ENCODE measurements around the gene MMP23B.
"Not testable (repeated sequence)": the region's sequence is repeated elsewhere in the genome, so short reads cannot be mapped to it uniquely, and the experiment has no call there.

Gene MMP23B

GRCh38 chr1:1621173-1622009 is 10.6 kb upstream of the MMP23B start:
- FAIRE-seq: no peak

GRCh38 chr1:1622010-1622787 is 9.8 kb upstream of the MMP23B start:
- no peak for FAIRE-seq

GRCh38 chr1:1622788-1623094 is 9.2 kb upstream of the MMP23B start:
- no peak for FAIRE-seq

- FAIRE-seq: no peak
Observed at GRCh38 chr1:1623181-1623630, 8.8 kb upstream of the MMP23B start.

- no peak for FAIRE-seq
Observed at GRCh38 chr1:1623631-1624442, 8.1 kb upstream of the MMP23B start.

GRCh38 chr1:1624443-1625403 is 7.2 kb upstream of the MMP23B start:
- no peak for FAIRE-seq

- no peak for FAIRE-seq
Observed at GRCh38 chr1:1625404-1625775, 6.6 kb upstream of the MMP23B start.

- FAIRE-seq: no peak
Observed at GRCh38 chr1:1625824-1626206, 6.2 kb upstream of the MMP23B start.

- no peak for FAIRE-seq
Observed at GRCh38 chr1:1626207-1627141, 5.5 kb upstream of the MMP23B start.

- FAIRE-seq: no peak
Observed at GRCh38 chr1:1627261-1627828, 4.6 kb upstream of the MMP23B start.

- no peak for FAIRE-seq
Observed at GRCh38 chr1:1627829-1628753, 3.9 kb upstream of the MMP23B start.

GRCh38 chr1:1628754-1629429 is 3.1 kb upstream of the MMP23B start:
- no peak for FAIRE-seq

GRCh38 chr1:1629430-1630190 is 2.4 kb upstream of the MMP23B start:
- no peak for FAIRE-seq

- no peak for FAIRE-seq
Observed at GRCh38 chr1:1630191-1630964, 1.6 kb upstream of the MMP23B start.

GRCh38 chr1:1630965-1631781 is 800 bp upstream of the MMP23B start:
- no peak for FAIRE-seq

- not testable (repeated sequence) for FAIRE-seq
Observed at GRCh38 chr1:1633409-1633808, 1.4 kb downstream of the MMP23B start.

All from colon (tissue), 2 donors.